Caco-2 (cell line): Measurements from ENCODE around the gene PROKR2. TPM values are rescaled to one million over a fixed set of nuclear protein-coding genes. Genes with fewer than 3 reads are reported as not detected.

Source experiments
- Bru-seq: library from RNA; stranded (reverse); fragments of 400-500 nt; gene quantifications from one replicate; lab custom pipeline; 2021; lab: Mats Ljungman, UMichigan
- BruChase-seq, 2 experiments: library from RNA; stranded (reverse); fragments of 400-500 nt; gene quantifications; one replicate each; lab custom pipeline; 2021; lab: Mats Ljungman, UMichigan
- BruUV-seq: library from RNA; stranded (reverse); fragments of 400-500 nt; replicated peaks from 2 replicates; lab custom pipeline; 2021; lab: Mats Ljungman, UMichigan
- CTCF ChIA-PET: fragments of 300-600 bp; sonication (Branson Sonifier 250); formaldehyde crosslinking; loops from one replicate; lab custom pipeline; 2022; ENCODE audit warnings: antibody characterized with exemption; lab: Charles Lee
- POLR2A ChIA-PET: fragments of 300-600 bp; sonication (Branson Sonifier 250); formaldehyde crosslinking; loops from one replicate; lab custom pipeline; 2022; ENCODE audit warnings: antibody characterized with exemption; lab: Charles Lee
- DNase-seq, 2 experiments: peaks; one replicate each; pipeline versions ENCODE4 v3.0.0 to v3.0.0-alpha.2; 2020 to 2022
- H3K27me3 ChIP-seq: replicated peaks from 2 replicates; pipeline ENCODE4 v1.6.0; 2011; ENCODE audit warnings: low read length; ENCODE audit not compliant: control insufficient read depth, insufficient read depth
- H3K36me3 ChIP-seq: 2 replicates; pipeline ENCODE4 v1.5.1; 2011; ENCODE audit warnings: low read length; ENCODE audit not compliant: control insufficient read depth, insufficient read depth
- H3K4me1 ChIP-seq: fragments of 250-450 bp; sonication (Bioruptor Pico); 2 replicates; pipeline ENCODE4 v1.5.1; 2020; ENCODE audit warnings: mild to moderate bottlenecking
- H3K4me3 ChIP-seq: 2 replicates; pipeline ENCODE4 v1.5.1; 2011; ENCODE audit warnings: low read depth, mild to moderate bottlenecking, control low read depth, low read length
- H3K9me3 ChIP-seq: fragments of 250-450 bp; sonication (Bioruptor Pico); 2 replicates; pipeline ENCODE4 v1.5.1; 2020; ENCODE audit warnings: mild to moderate bottlenecking, moderate library complexity
- H3K27ac Mint-ChIP-seq: one replicate; pipeline ENCODE4 v1.8.0; 2022; ENCODE audit warnings: mixed read lengths; ENCODE audit not compliant: unreplicated experiment
- H3K27me3 Mint-ChIP-seq: one replicate; pipeline ENCODE4 v1.8.0; 2022; ENCODE audit warnings: mixed read lengths; ENCODE audit not compliant: insufficient read depth, unreplicated experiment
- H3K36me3 Mint-ChIP-seq: one replicate; pipeline ENCODE4 v1.8.0; 2022; ENCODE audit warnings: mild to moderate bottlenecking, mixed read lengths; ENCODE audit not compliant: insufficient read depth, unreplicated experiment
- H3K4me1 Mint-ChIP-seq: one replicate; pipeline ENCODE4 v1.8.0; 2022; ENCODE audit warnings: low read depth, mixed read lengths; ENCODE audit not compliant: unreplicated experiment
- H3K4me3 Mint-ChIP-seq: one replicate; pipeline ENCODE4 v1.8.0; 2022; ENCODE audit warnings: mild to moderate bottlenecking, moderate library complexity, mixed read lengths; ENCODE audit not compliant: unreplicated experiment
- H3K9me3 Mint-ChIP-seq: one replicate; pipeline ENCODE4 v1.8.0; 2022; ENCODE audit warnings: mixed read lengths; ENCODE audit not compliant: unreplicated experiment
- intact Hi-C: fragments of 100-400 bp; cut with micrococcal nuclease; formaldehyde crosslinking; loops from one replicate; pipeline ENCODE4 v1.10.0; 2022; ENCODE audit not compliant: unreplicated experiment
- long read RNA-seq: library from polyadenylated mRNA; stranded (forward); transcript quantifications from one replicate; pipeline ENCODE4 v2.0.0, GENCODE V29; 2022
- total RNA-seq: library from RNA; stranded (reverse); gene quantifications from 2 replicates; pipeline ENCODE4 v1.2.3, GENCODE V29; 2022
- TF ChIP-seq, protein P1 (sequence below), 2 experiments: fragments of 200-600 bp in 1 of 2; IDR thresholded peaks; 1 replicate in 1 of 2; 2 replicates in 1 of 2; pipeline versions ENCODE4 v1.5.1 to v1.8.0; 2011 to 2022; ENCODE audit warnings: antibody characterized with exemption in 1 of 2, control low read depth in 1 of 2, inconsistent platforms in 1 of 2, low read depth in 1 of 2, low read length in 1 of 2, mild to moderate bottlenecking in 1 of 2, moderate library complexity in 1 of 2; ENCODE audit not compliant: insufficient read depth in 1 of 2, severe bottlenecking in 1 of 2, unreplicated experiment in 1 of 2

Gene PROKR2
- not detected in 2 replicates for total RNA-seq
- not detected for Bru-seq, nascent RNA
- BruChase-seq, experiment 1, labeled RNA remaining after a 2-hour chase, result not detected
- BruChase-seq, experiment 2, labeled RNA remaining after a 6-hour chase, result not detected
- long read RNA-seq, result 0 reads

DNA sequence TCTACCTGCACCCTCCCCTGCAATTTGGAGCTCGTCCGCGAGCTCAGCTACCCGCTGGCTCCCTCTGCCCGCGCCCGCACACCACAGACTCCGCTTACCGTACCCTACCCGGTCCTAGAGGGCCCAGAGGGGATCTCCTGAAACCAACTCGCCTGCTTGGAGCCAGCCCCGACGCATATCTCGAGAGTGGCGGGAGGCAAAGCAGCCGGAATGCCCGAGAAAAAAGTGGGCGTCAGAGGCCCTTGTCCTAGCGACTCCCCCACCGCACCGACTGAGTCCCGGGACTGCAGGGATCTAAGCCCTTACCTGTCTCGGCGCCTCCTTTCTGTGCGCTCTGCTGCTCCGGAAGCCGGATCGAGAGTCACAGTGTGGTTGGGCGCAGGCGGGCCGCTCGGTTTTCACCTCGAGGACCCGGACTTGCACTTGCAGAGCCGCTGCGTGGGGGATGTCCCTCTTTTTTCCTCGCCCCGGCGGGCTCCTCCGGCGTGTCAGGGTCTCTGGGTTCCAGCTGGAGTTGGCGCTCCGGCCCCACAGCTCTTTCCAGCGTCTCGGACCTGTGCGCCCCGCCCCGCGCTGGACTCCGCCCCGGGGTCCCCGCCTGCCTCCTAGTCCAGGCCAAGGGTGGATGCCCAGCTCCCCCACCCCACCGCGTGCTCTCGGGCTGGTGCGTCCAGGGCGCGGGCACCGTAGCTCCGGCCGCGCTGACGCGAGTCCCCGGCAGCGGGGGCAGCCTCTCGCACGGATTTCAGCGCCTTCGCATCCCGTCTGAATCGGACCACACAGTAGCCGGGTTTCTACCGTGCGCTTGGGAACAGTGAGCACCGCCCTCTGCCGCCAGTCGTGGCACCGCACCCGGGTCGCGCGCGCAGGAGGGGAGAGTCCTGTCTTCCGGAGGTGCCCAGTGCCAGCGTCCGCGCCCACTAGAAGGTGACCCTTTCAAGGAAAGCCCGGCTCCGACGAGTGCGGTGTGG is at the start of gene PROKR2:
Gene PROKR2 (minus strand): TSS at position 767 of the 971 bp plus-strand sequence. CDS start 2,585 bp downstream, outside the sequence.
- ChIA-PET CTCF (no interaction called here), POLR2A (no interaction called here)
- intact Hi-C loops, result no loop called here
- no peaks in the 10 kb centered on the region for H3K36me3 ChIP-seq
- no TSS peak for BruUV-seq
- H3K27me3 Mint-ChIP-seq, result peaks cover 5% of the 10 kb centered on the region
- DNase-seq, result no peak
- no peaks in the 10 kb centered on the region for H3K4me1 ChIP-seq
- peaks cover 7% of the 10 kb centered on the region for H3K9me3 Mint-ChIP-seq
- no peaks in the 10 kb centered on the region; the same call in 1 of the 2 replicates for H3K27me3 ChIP-seq
- TF ChIP-seq, protein P1, sequence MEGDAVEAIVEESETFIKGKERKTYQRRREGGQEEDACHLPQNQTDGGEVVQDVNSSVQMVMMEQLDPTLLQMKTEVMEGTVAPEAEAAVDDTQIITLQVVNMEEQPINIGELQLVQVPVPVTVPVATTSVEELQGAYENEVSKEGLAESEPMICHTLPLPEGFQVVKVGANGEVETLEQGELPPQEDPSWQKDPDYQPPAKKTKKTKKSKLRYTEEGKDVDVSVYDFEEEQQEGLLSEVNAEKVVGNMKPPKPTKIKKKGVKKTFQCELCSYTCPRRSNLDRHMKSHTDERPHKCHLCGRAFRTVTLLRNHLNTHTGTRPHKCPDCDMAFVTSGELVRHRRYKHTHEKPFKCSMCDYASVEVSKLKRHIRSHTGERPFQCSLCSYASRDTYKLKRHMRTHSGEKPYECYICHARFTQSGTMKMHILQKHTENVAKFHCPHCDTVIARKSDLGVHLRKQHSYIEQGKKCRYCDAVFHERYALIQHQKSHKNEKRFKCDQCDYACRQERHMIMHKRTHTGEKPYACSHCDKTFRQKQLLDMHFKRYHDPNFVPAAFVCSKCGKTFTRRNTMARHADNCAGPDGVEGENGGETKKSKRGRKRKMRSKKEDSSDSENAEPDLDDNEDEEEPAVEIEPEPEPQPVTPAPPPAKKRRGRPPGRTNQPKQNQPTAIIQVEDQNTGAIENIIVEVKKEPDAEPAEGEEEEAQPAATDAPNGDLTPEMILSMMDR (IDR thresholded peaks at IDR 0.05; ENCODE audit: insufficient read depth in 1 of 2, low read depth in 1 of 2, low read length in 1 of 2, severe bottlenecking in 1 of 2, unreplicated experiment in 1 of 2), result no peak
- H3K4me3 Mint-ChIP-seq, result no peak within 1 kb of the TSS
- H3K4me1 Mint-ChIP-seq, result no peaks in the 10 kb centered on the region
- peaks cover 15% of the 10 kb centered on the region; the same call in 1 of the 2 replicates for H3K9me3 ChIP-seq
- no peak within 1 kb of the TSS for H3K4me3 ChIP-seq
- no peaks in the 10 kb centered on the region for H3K36me3 Mint-ChIP-seq
- H3K27ac Mint-ChIP-seq, result no peak within 1 kb of the TSS

DNA sequence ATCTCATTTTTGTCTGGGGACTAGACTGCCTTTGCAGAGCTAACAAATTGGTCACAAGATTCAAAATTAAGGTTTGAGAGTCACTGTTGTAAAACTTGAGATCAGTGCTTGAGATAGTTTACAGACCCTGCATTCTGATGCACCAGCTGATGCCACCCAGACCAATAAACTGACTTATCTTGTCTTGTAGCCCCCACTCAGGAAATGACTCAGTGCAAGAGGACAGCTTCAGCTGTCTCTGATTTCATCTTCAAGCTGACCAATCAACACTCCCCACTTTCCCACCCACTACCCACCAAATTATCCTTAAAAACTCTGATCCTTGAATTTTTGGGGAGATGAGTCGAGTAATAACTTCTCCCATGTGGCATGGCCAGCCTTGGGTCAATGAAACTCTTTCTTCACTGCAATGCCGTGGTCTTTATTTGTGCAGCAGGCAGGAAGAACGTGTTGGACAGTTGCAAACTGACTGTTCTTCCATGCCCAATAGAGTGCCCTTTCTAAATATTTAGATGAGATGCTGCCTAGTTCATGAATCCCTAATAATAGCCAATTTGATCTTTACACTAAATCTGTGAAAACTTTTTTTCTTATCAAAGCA is 48.3 kb upstream of the PROKR2 start:
- Histone ChIP-seq H3K36me3 (no peaks in the 10 kb centered on the region), H3K9me3 (peaks cover 17% of the 10 kb centered on the region), H3K27me3 (no peaks in the 10 kb centered on the region), H3K4me1 (peaks cover 12% of the 10 kb centered on the region), H3K4me3 (no peak overlapping the region)
- Mint-ChIP-seq H3K4me3 (no peak overlapping the region), H3K4me1 (peaks cover 6% of the 10 kb centered on the region), H3K36me3 (no peaks in the 10 kb centered on the region), H3K9me3 (peaks cover 20% of the 10 kb centered on the region), H3K27me3 (peaks cover 10% of the 10 kb centered on the region), H3K27ac (peak overlapping the region; percentile 59)
- ChIA-PET POLR2A (no interaction called here), CTCF (no interaction called here)
- TF ChIP-seq, protein P1 (IDR thresholded peaks at IDR 0.05; ENCODE audit: insufficient read depth in 1 of 2, low read depth in 1 of 2, low read length in 1 of 2, severe bottlenecking in 1 of 2, unreplicated experiment in 1 of 2), result no peak
- DNase-seq, result no peak
- no TSS peak for BruUV-seq
- intact Hi-C loops, result no loop called here
